Uterus (tissue), 4 donors: ENCODE results near the gene SFN. TPM values are rescaled to one million over a fixed set of nuclear protein-coding genes. Genes with fewer than 3 reads are reported as not detected.
A peak's percentile ranks its signal among the peaks of the same experiment; 100 is the strongest.
"Not testable (repeated sequence)": the region's sequence is repeated elsewhere in the genome, so short reads cannot be mapped to it uniquely, and the experiment has no call there.

Experiments used
- DNase-seq, 2 donors: peaks; one replicate each; pipeline ENCODE4 v3.0.0-alpha.2; 2019 to 2020
- H3K27ac ChIP-seq, 2 donors: fragments of 200-600 bp; sonication (generic); 1 replicate in 1 of 2; 2 replicates in 1 of 2; pipeline ENCODE4 v1.5.1; 2016 to 2018
- H3K27me3 ChIP-seq, 2 donors: fragments of 200-600 bp; sonication (generic); one replicate each; pipeline ENCODE4 v1.5.1; 2018 to 2019; ENCODE audit warnings: control low read depth in 1 of 2
- H3K36me3 ChIP-seq, 2 donors: fragments of 200-600 bp; sonication (generic); one replicate each; pipeline ENCODE4 v1.5.1; 2019; ENCODE audit warnings: control low read depth in 1 of 2
- H3K4me1 ChIP-seq, 2 donors: fragments of 200-600 bp; sonication (generic); one replicate each; pipeline ENCODE4 v1.5.1; 2018 to 2019; ENCODE audit warnings: control low read depth in 1 of 2
- H3K4me3 ChIP-seq, 2 donors: fragments of 200-600 bp; sonication (generic); 1 replicate in 1 of 2; 2 replicates in 1 of 2; pipeline ENCODE4 v1.5.1; 2018 to 2019; ENCODE audit warnings: mild to moderate bottlenecking in 1 of 2
- H3K9me3 ChIP-seq, 2 donors: fragments of 200-600 bp; sonication (generic); one replicate each; pipeline ENCODE4 v1.5.1; 2019; ENCODE audit warnings: control low read depth in 1 of 2
- CTCF ChIP-seq, 4 experiments: fragments of 200-600 bp in 2 of 4; fragments of 450-650 bp in 2 of 4; sonication (generic) in 2 of 4; IDR thresholded peaks; one replicate each; pipeline ENCODE4 v1.5.1; 2016 to 2019; ENCODE audit warnings: antibody characterized with exemption in 4 of 4, mild to moderate bottlenecking in 2 of 4, moderate library complexity in 1 of 4
- POLR2A ChIP-seq, 2 donors: fragments of 450-650 bp; IDR thresholded peaks; one replicate each; pipeline ENCODE4 v1.6.1; 2016; ENCODE audit warnings: antibody characterized with exemption in 2 of 2, mild to moderate bottlenecking in 1 of 2, moderate library complexity in 1 of 2
- intact Hi-C: fragments of 100-400 bp; cut with DNase I; formaldehyde crosslinking; loops from one replicate; pipeline ENCODE4 v1.15.1; 2023; ENCODE audit warnings: low total_unique reads
- total RNA-seq, 4 donors: library from RNA; depleted of rRNA in 3 of 4; stranded (reverse); fragments of >200 nt in 3 of 4; gene quantifications; one replicate each; pipeline versions ENCODE4 v1.1.0 to v1.2.4, GENCODE V29; 2014 to 2023
- donor health status: DM: yes; HTN: yes; CAD: no.

Gene SFN
- total RNA-seq, 4 donors from 2014 or later, result 0.55 to 0.83 TPM; not detected in 2

- Histone ChIP-seq H3K36me3 (no peaks in the 10 kb centered on the region), H3K9me3 (no peaks in the 10 kb centered on the region)
- DNase-seq, result no peak
Measured at GRCh38 chr1:26839779-26840178, 23.2 kb upstream of the SFN start.

GRCh38 chr1:26844424-26845196, 18.3 kb upstream of the SFN start:
- no peak overlapping the region for H3K4me3 ChIP-seq
- H3K27ac ChIP-seq, result no peak overlapping the region
- no peaks in the 10 kb centered on the region for H3K27me3 ChIP-seq
- H3K4me1 ChIP-seq, result peaks cover 0 to 5% of the 10 kb centered on the region in 2 donors
- intact Hi-C loops, result no loop called here
- no peak for TF ChIP-seq CTCF (IDR thresholded peaks at IDR 0.05)
- TF ChIP-seq POLR2A (IDR thresholded peaks at IDR 0.05), result no peak
- no peak for DNase-seq
- no peaks in the 10 kb centered on the region for H3K9me3 ChIP-seq
- no peaks in the 10 kb centered on the region for H3K36me3 ChIP-seq

More at GRCh38 chr1:26839779-26840178, 23.2 kb upstream of the SFN start:
- intact Hi-C loops, result no loop called here
- no peak for TF ChIP-seq CTCF (IDR thresholded peaks at IDR 0.05)
- TF ChIP-seq POLR2A (IDR thresholded peaks at IDR 0.05), result no peak
- no peaks in the 10 kb centered on the region for H3K27me3 ChIP-seq
- no peaks in the 10 kb centered on the region for H3K4me1 ChIP-seq
- H3K4me3 ChIP-seq, result no peak overlapping the region
- H3K27ac ChIP-seq, result no peak overlapping the region

- intact Hi-C loops, H3K9me3 ChIP-seq, H3K36me3 ChIP-seq, H3K4me3 ChIP-seq, H3K27me3 ChIP-seq, DNase-seq, H3K4me1 ChIP-seq: not testable (repeated sequence)
- H3K27ac ChIP-seq, result peak overlapping the region in 1 of 2 donors; percentile 64
Measured at GRCh38 chr1:26847826-26848225, 15.1 kb upstream of the SFN start.

GRCh38 chr1:26848499-26848898, 14.4 kb upstream of the SFN start:
- intact Hi-C loops, result no loop called here
- Histone ChIP-seq H3K4me3 (no peak overlapping the region), H3K27ac (peak overlapping the region; percentile 64 to 72), H3K4me1 (peaks cover 0 to 5% of the 10 kb centered on the region in 2 donors), H3K9me3 (no peaks in the 10 kb centered on the region), H3K36me3 (no peaks in the 10 kb centered on the region), H3K27me3 (no peaks in the 10 kb centered on the region)
- DNase-seq, result no peak
- TF ChIP-seq CTCF (IDR thresholded peaks at IDR 0.05), result no peak
- no peak for TF ChIP-seq POLR2A (IDR thresholded peaks at IDR 0.05)

GRCh38 chr1:26848941-26849774, 13.8 kb upstream of the SFN start:
- DNase-seq, result peak; percentile 70 to 72
- Histone ChIP-seq H3K27ac (peak overlapping the region; percentile 64 to 72), H3K4me1 (peaks cover 0 to 5% of the 10 kb centered on the region in 2 donors), H3K36me3 (no peaks in the 10 kb centered on the region), H3K9me3 (no peaks in the 10 kb centered on the region), H3K4me3 (no peak overlapping the region), H3K27me3 (no peaks in the 10 kb centered on the region)
- no peak for TF ChIP-seq POLR2A (IDR thresholded peaks at IDR 0.05)
- TF ChIP-seq CTCF (IDR thresholded peaks at IDR 0.05), result no peak
- intact Hi-C loops, result no loop called here
